ENCODE measurements around the gene CAPZB. TPM values are rescaled to one million over a fixed set of nuclear protein-coding genes. Genes with fewer than 3 reads are reported as not detected.

Gene CAPZB
- total RNA-seq: 136 TPM
- polyA plus RNA-seq: 255 TPM
- long read RNA-seq, donor 1, transcript CAPZB-201 (9 exons, 858 nt): major isoform, 12 of 15 reads
- long read RNA-seq, donor 1, partial matches to known transcripts: 0 of 15 reads
- long read RNA-seq, donor 1, other reads (novel, unspliced or antisense): 0 of 15 reads
- long read RNA-seq, donor 2, transcript CAPZB-204 (8 exons, 1,568 nt): minor isoform, 26 of 321 reads
- long read RNA-seq, donor 2, transcript CAPZB-201 (9 exons, 858 nt): major isoform, 218 of 321 reads
- long read RNA-seq, donor 2, partial matches to known transcripts: 58 of 321 reads
- long read RNA-seq, donor 2, other reads (novel, unspliced or antisense): 15 of 321 reads
- long read RNA-seq, donor 3, transcript CAPZB-204 (8 exons, 1,568 nt): minor isoform, 17 of 193 reads
- long read RNA-seq, donor 3, transcript CAPZB-201 (9 exons, 858 nt): major isoform, 114 of 193 reads
- long read RNA-seq, donor 3, partial matches to known transcripts: 46 of 193 reads
- long read RNA-seq, donor 3, other reads (novel, unspliced or antisense): 14 of 193 reads
- long read RNA-seq, donor 4, transcript CAPZB-204 (8 exons, 1,568 nt): minor isoform, 8 of 64 reads
- long read RNA-seq, donor 4, transcript CAPZB-201 (9 exons, 858 nt): major isoform, 48 of 64 reads
- long read RNA-seq, donor 4, partial matches to known transcripts: 6 of 64 reads
- long read RNA-seq, donor 4, other reads (novel, unspliced or antisense): 0 of 64 reads
- long read RNA-seq, donor 5, transcript CAPZB-205 (9 exons, 1,462 nt): minor isoform, 5 of 227 reads
- long read RNA-seq, donor 5, transcript CAPZB-201 (9 exons, 858 nt): major isoform, 134 of 227 reads
- long read RNA-seq, donor 5, transcript CAPZB-204 (8 exons, 1,568 nt): minor isoform, 11 of 227 reads
- long read RNA-seq, donor 5, partial matches to known transcripts: 69 of 227 reads
- long read RNA-seq, donor 5, other reads (novel, unspliced or antisense): 7 of 227 reads
- long read RNA-seq, donor 6, transcript CAPZB-201 (9 exons, 858 nt): major isoform, 94 of 114 reads
- long read RNA-seq, donor 6, transcript CAPZB-204 (8 exons, 1,568 nt): minor isoform, 12 of 114 reads
- long read RNA-seq, donor 6, partial matches to known transcripts: 7 of 114 reads
- long read RNA-seq, donor 6, other reads (novel, unspliced or antisense): 0 of 114 reads
- long read RNA-seq, donor 7, transcript CAPZB-201 (9 exons, 858 nt): major isoform, 109 of 165 reads
- long read RNA-seq, donor 7, transcript CAPZB-204 (8 exons, 1,568 nt): minor isoform, 16 of 165 reads
- long read RNA-seq, donor 7, partial matches to known transcripts: 35 of 165 reads
- long read RNA-seq, donor 7, other reads (novel, unspliced or antisense): 0 of 165 reads
- long read RNA-seq, donor 8, transcript CAPZB-204 (8 exons, 1,568 nt): minor isoform, 7 of 63 reads
- long read RNA-seq, donor 8, transcript CAPZB-201 (9 exons, 858 nt): major isoform, 47 of 63 reads
- long read RNA-seq, donor 8, partial matches to known transcripts: 8 of 63 reads
- long read RNA-seq, donor 8, other reads (novel, unspliced or antisense): 0 of 63 reads
- long read RNA-seq, donor 9, transcript CAPZB-201 (9 exons, 858 nt): major isoform, 61 of 73 reads
- long read RNA-seq, donor 9, partial matches to known transcripts: 7 of 73 reads
- long read RNA-seq, donor 9, other reads (novel, unspliced or antisense): 0 of 73 reads
- long read RNA-seq, donor 10, transcript CAPZB-204 (8 exons, 1,568 nt): minor isoform, 12 of 109 reads
- long read RNA-seq, donor 10, transcript CAPZB-201 (9 exons, 858 nt): major isoform, 62 of 109 reads
- long read RNA-seq, donor 10, partial matches to known transcripts: 31 of 109 reads
- long read RNA-seq, donor 10, other reads (novel, unspliced or antisense): 0 of 109 reads

DNA sequence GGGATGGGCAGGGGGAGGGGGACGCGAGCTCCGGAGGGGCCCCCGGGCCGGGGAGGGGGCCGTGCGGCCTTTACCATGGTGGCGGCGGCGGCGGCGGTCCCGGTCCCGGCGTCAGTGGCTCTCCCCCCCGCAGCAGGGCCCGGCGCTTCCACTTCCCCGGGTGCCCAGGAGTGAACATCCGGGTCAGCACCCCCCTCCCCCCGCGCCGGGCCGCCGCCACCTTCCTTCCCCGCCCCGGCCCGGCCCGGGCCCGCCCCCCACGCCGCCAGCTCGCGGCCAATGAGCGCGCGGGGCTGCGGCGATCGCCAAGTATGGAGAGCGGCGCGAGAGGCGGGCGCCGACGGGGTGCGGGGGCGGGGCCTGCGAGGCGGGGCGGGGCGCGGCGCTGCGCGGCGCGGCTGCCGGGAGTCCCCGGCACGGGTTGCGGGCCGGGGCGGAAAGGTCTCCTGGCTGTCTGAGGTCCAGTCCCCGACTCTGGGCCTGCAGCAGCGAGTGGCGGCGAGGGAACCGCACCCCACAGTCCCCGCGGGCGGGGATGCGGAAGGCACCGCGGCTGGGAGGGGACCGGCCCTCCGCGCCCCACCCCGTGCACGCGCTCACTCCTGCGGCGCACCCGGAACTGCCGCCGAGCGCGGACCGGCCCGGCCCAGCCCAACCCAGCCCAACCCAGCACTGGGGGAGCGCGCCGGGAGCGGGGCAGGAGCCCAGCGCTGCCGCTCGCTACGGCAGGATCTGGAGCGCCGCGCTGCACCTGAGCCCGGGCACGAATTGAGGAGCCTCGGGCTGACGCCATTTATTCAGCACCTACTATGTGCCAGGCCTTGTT is at the start of gene CAPZB:
TSS of gene CAPZB (minus strand) at position 178 of the 826 bp plus-strand sequence. CDS start at position 77, 101 bp downstream.
- under 1% methylated on average over 105 of the region's 106 CpGs for WGBS
- Histone ChIP-seq H3K4me3 (ENCODE audit: low read length in 2 of 2) (peak within 1 kb of the TSS; percentile 87 to 99), H3K27ac (ENCODE audit: low read depth in 1 of 2, low read length in 1 of 2) (peak within 1 kb of the TSS; percentile 96 to 98), H3K36me3 (ENCODE audit: control insufficient read depth in 2 of 2, insufficient read depth in 2 of 2, low read length in 1 of 2) (peaks cover 15 to 24% of the 10 kb centered on the region in 2 donors), H3K4me1 (ENCODE audit: control insufficient read depth in 2 of 2, insufficient read depth in 2 of 2, low read length in 2 of 2) (peaks cover 35 to 53% of the 10 kb centered on the region in 2 donors), H3K27me3 (ENCODE audit: control insufficient read depth in 2 of 2, insufficient read depth in 1 of 2, low read length in 1 of 2) (no peaks in the 10 kb centered on the region), H3K9me3 (ENCODE audit: control insufficient read depth in 2 of 2, insufficient read depth in 1 of 2, low read length in 1 of 2) (no peaks in the 10 kb centered on the region)
- peak in 8 of 9 donors; percentile 62 to 95 (median 88) for DNase-seq (ENCODE audit: low read depth in 6 of 9, low spot score in 9 of 9)

DNA sequence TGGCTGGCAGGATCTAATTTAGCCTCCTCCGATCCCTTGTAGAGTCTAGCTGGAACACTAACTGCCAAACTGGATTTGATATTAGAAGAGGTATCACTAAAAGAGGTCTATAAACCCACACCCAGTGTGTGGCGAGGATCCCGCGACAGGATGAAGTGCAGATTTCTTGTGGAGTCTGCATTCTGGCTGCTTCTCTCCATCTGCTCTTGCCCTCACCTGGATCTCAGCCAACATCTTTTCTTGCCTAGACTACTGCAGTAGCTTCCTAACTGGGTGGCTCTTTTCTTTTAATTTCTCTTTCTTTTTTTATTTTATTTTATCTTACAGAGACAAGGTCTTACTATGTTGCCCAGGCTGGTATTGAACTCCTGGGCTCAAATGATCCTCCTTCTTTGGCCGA is 48.9 kb upstream of the CAPZB start:
- no peaks in the 10 kb centered on the region for H3K4me1 ChIP-seq (ENCODE audit: control insufficient read depth in 2 of 2, insufficient read depth in 2 of 2, low read length in 2 of 2)
- no peak overlapping the region for H3K4me3 ChIP-seq (ENCODE audit: low read length in 2 of 2)
- H3K9me3 ChIP-seq (ENCODE audit: control insufficient read depth in 2 of 2, insufficient read depth in 1 of 2, low read length in 1 of 2): peaks cover 2 to 13% of the 10 kb centered on the region in 2 donors
- no peak for DNase-seq (ENCODE audit: low read depth in 6 of 9, low spot score in 9 of 9)
- 88% methylated on average over 5 of the region's 5 CpGs for WGBS
- no peak overlapping the region for H3K27ac ChIP-seq (ENCODE audit: low read depth in 1 of 2, low read length in 1 of 2)
- no peaks in the 10 kb centered on the region for H3K27me3 ChIP-seq (ENCODE audit: control insufficient read depth in 2 of 2, insufficient read depth in 1 of 2, low read length in 1 of 2)
- no peaks in the 10 kb centered on the region for H3K36me3 ChIP-seq (ENCODE audit: control insufficient read depth in 2 of 2, insufficient read depth in 2 of 2, low read length in 1 of 2)

DNA sequence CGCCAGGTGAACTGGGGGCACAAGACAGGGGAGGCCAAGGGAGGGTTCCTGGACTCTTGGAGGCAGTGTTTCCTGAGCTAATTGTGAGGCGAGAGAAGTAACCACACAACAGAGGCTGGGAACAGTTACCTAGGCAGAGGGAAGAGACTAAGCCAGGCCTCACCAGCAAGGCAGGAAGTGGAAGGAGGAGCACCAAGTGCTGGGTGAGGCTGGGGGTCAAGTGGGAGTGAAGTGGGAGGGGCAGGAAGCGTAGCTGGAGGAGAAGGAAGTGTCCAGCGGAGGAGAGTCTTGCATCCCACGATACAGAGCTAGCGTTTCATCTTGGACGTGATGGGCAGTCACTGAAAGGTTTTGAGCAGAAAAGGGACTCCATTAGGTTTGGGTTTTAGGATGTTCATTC is 48.3 kb upstream of the CAPZB start:
- DNase-seq (ENCODE audit: low read depth in 6 of 9, low spot score in 9 of 9): no peak
- no peak overlapping the region for H3K27ac ChIP-seq (ENCODE audit: low read depth in 1 of 2, low read length in 1 of 2)
- H3K36me3 ChIP-seq (ENCODE audit: control insufficient read depth in 2 of 2, insufficient read depth in 2 of 2, low read length in 1 of 2): no peaks in the 10 kb centered on the region
- H3K9me3 ChIP-seq (ENCODE audit: control insufficient read depth in 2 of 2, insufficient read depth in 1 of 2, low read length in 1 of 2): peaks cover 2 to 13% of the 10 kb centered on the region in 2 donors
- no peak overlapping the region for H3K4me3 ChIP-seq (ENCODE audit: low read length in 2 of 2)
- H3K27me3 ChIP-seq (ENCODE audit: control insufficient read depth in 2 of 2, insufficient read depth in 1 of 2, low read length in 1 of 2): no peaks in the 10 kb centered on the region
- no peaks in the 10 kb centered on the region for H3K4me1 ChIP-seq (ENCODE audit: control insufficient read depth in 2 of 2, insufficient read depth in 2 of 2, low read length in 2 of 2)
- WGBS: 75% methylated on average over 7 of the region's 7 CpGs

DNA sequence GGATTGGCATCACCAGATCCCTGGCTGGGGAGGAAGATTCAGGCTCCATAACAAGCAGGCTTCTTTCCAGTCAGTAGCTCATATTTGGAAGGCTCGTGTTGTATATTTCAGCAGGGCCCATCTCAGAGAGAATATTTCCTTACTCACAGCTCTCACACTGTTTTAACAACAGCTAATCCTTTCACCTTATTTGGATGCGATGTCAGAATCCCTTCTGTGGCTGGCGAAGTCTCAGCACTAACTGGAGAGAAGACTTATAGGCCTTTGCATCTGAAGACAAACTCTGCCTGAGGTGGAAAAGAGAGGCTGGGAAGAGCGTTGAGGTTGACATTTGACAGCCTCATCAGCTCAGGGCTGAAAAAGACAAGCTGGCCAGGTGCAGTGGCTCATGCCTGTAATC is 47.2 kb upstream of the CAPZB start:
- Histone ChIP-seq H3K4me3 (ENCODE audit: low read length in 2 of 2) (no peak overlapping the region), H3K36me3 (ENCODE audit: control insufficient read depth in 2 of 2, insufficient read depth in 2 of 2, low read length in 1 of 2) (no peaks in the 10 kb centered on the region), H3K27me3 (ENCODE audit: control insufficient read depth in 2 of 2, insufficient read depth in 1 of 2, low read length in 1 of 2) (no peaks in the 10 kb centered on the region), H3K9me3 (ENCODE audit: control insufficient read depth in 2 of 2, insufficient read depth in 1 of 2, low read length in 1 of 2) (peaks cover 2 to 13% of the 10 kb centered on the region in 2 donors), H3K4me1 (ENCODE audit: control insufficient read depth in 2 of 2, insufficient read depth in 2 of 2, low read length in 2 of 2) (no peaks in the 10 kb centered on the region), H3K27ac (ENCODE audit: low read depth in 1 of 2, low read length in 1 of 2) (no peak overlapping the region)
- WGBS: 95% methylated on average over 4 of the region's 4 CpGs
- no peak for DNase-seq (ENCODE audit: low read depth in 6 of 9, low spot score in 9 of 9)

DNA sequence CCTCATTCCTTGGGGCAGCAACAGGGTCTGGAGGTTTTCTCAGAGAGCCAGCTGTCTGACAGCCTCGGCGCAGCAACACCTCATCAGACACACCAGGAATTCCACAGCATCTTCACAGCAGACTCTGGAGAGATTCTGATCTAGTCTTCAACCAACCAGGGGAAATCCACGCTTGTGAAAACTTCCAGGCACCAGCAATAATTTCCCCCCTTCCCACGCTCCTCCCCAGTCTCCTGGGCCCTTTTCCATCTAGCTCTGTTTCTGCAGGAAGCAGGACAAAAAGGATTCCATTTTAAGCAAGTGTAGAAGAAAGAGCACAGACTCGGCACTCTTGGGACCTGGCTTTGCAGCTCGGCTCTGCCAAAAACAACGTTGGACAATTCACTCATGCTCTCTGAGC is 44.3 kb upstream of the CAPZB start:
- no peak for DNase-seq (ENCODE audit: low read depth in 6 of 9, low spot score in 9 of 9)
- Histone ChIP-seq H3K36me3 (ENCODE audit: control insufficient read depth in 2 of 2, insufficient read depth in 2 of 2, low read length in 1 of 2) (no peaks in the 10 kb centered on the region), H3K4me1 (ENCODE audit: control insufficient read depth in 2 of 2, insufficient read depth in 2 of 2, low read length in 2 of 2) (no peaks in the 10 kb centered on the region), H3K4me3 (ENCODE audit: low read length in 2 of 2) (no peak overlapping the region), H3K27ac (ENCODE audit: low read depth in 1 of 2, low read length in 1 of 2) (no peak overlapping the region), H3K27me3 (ENCODE audit: control insufficient read depth in 2 of 2, insufficient read depth in 1 of 2, low read length in 1 of 2) (no peaks in the 10 kb centered on the region), H3K9me3 (ENCODE audit: control insufficient read depth in 2 of 2, insufficient read depth in 1 of 2, low read length in 1 of 2) (no peaks in the 10 kb centered on the region)
- WGBS: 94% methylated on average over 7 of the region's 7 CpGs

DNA sequence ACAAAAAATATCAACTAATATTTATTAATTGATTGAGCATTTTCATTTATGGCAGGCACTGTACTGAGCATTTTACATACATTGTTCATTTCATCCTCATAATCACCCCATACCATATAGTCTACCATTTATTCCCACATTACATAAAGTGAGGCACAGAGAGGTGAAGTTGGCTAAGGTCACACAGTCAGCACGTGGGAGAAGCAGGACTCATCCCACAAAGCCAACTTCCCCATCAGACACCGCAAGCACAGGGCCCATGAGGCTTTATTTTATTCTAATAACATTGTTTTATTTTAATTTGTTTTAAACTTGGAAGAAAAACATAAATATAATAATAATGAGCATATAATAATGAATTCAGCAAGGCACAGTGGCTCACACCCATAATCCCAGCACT is 43.1 kb upstream of the CAPZB start:
- DNase-seq (ENCODE audit: low read depth in 6 of 9, low spot score in 9 of 9): no peak
- Histone ChIP-seq H3K27ac (ENCODE audit: low read depth in 1 of 2, low read length in 1 of 2) (no peak overlapping the region), H3K4me3 (ENCODE audit: low read length in 2 of 2) (no peak overlapping the region), H3K4me1 (ENCODE audit: control insufficient read depth in 2 of 2, insufficient read depth in 2 of 2, low read length in 2 of 2) (no peaks in the 10 kb centered on the region), H3K27me3 (ENCODE audit: control insufficient read depth in 2 of 2, insufficient read depth in 1 of 2, low read length in 1 of 2) (no peaks in the 10 kb centered on the region), H3K36me3 (ENCODE audit: control insufficient read depth in 2 of 2, insufficient read depth in 2 of 2, low read length in 1 of 2) (no peaks in the 10 kb centered on the region), H3K9me3 (ENCODE audit: control insufficient read depth in 2 of 2, insufficient read depth in 1 of 2, low read length in 1 of 2) (no peaks in the 10 kb centered on the region)
- 89% methylated on average over 2 of the region's 2 CpGs for WGBS

DNA sequence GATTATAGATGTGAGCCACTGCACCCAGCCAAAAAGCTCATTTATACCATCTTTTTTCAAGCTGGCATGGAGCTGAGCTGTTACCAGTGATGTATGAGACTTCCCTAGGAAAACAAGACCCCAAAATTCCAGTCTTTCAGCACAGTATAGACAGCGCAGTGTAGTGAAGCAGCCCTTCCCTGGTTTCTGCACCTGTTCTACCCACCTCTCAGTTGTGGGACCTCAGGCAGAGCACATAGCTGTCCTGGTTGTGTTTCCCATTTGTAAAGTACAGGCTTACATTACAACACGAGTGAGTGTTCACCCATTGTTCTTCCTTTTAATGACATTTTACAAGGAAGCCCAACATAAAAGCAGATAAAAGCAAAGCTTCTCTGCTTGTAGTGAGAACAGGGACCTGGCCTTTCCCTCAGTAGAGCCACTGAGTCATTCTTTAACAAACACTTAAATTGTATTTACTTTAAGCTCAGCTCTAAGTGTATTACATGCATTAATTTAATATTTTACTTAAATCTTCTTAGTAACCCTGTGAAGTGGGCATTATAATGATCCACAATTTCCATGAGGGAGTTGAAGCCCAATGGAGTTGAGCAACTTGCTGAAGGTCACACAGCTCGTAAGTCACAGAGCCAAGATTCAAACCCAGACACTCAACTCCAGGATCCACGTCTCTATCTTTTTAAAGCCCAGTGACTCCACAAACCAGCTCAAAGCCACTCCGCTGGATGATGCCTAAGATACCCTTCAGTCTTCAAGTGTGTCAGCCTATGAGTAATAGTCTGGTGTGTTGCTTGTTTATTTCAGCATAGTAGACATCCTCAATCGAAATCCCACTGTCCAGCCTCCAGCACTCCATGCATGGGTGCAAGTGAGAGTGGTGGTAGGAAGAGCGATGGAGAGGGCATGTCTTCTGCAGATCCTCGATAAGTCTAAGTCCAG is 40.5 kb upstream of the CAPZB start:
- 97% methylated on average over 8 of the region's 8 CpGs for WGBS

More for the DNA sequence above, 40.5 kb upstream of the CAPZB start:
- Histone ChIP-seq H3K27ac (ENCODE audit: low read depth in 1 of 2, low read length in 1 of 2) (no peak overlapping the region), H3K9me3 (ENCODE audit: control insufficient read depth in 2 of 2, insufficient read depth in 1 of 2, low read length in 1 of 2) (no peaks in the 10 kb centered on the region), H3K36me3 (ENCODE audit: control insufficient read depth in 2 of 2, insufficient read depth in 2 of 2, low read length in 1 of 2) (no peaks in the 10 kb centered on the region), H3K27me3 (ENCODE audit: control insufficient read depth in 2 of 2, insufficient read depth in 1 of 2, low read length in 1 of 2) (no peaks in the 10 kb centered on the region), H3K4me1 (ENCODE audit: control insufficient read depth in 2 of 2, insufficient read depth in 2 of 2, low read length in 2 of 2) (no peaks in the 10 kb centered on the region), H3K4me3 (ENCODE audit: low read length in 2 of 2) (no peak overlapping the region)
- DNase-seq (ENCODE audit: low read depth in 6 of 9, low spot score in 9 of 9): no peak
